Measurements from ENCODE around the gene PRR33. TPM values are rescaled to one million over a fixed set of nuclear protein-coding genes. Genes with fewer than 3 reads are reported as not detected.
A peak's percentile ranks its signal among the peaks of the same experiment; 100 is the strongest.

PRR33 gene
- polyA plus RNA-seq, 2 of the 4 experiments (the other 2 are of a cell fraction) = not detected

GRCh38 chr11:1868056-1868635, 23.5 kb downstream of the PRR33 start (continued):
- no peak for TF ChIP-seq KDM1A (IDR thresholded peaks at IDR 0.05; ENCODE audit: low read depth)
- TF ChIP-seq FOXS1 (CRISPR knock-in tag; IDR thresholded peaks at IDR 0.05) = no peak
- TF ChIP-seq ZC3H11A (IDR thresholded peaks at IDR 0.05) = no peak
- TF ChIP-seq MAZ (IDR thresholded peaks at IDR 0.05; ENCODE audit: borderline replicate concordance, low read depth, low read length) = no peak
- no peak for TF ChIP-seq EHF (CRISPR knock-in tag; IDR thresholded peaks at IDR 0.05)

GRCh38 chr11:1867381-1867780, 24.3 kb downstream of the PRR33 start:
- H3K4me2 ChIP-seq = no peak overlapping the region
- 47% methylated on average over 6 of the region's 8 CpGs for WGBS (ENCODE audit: missing lambda C conversion rate)
- H3K4me1 ChIP-seq = peaks cover 45% of the 10 kb centered on the region
- POLR2A ChIA-PET = no interaction called here
- H3K27ac ChIP-seq = peak overlapping the region in 1 of 2 experiments; percentile 94; a peak in 1 of 6 replicates
- no peak for FAIRE-seq
- DNase-seq (ENCODE audit: low read depth in 1 of 2, low spot score in 1 of 2) = no peak
- TF ChIP-seq ZFP36 (IDR thresholded peaks at IDR 0.05; ENCODE audit: borderline replicate concordance, partially characterized antibody) (no peak), EHF (CRISPR knock-in tag; IDR thresholded peaks at IDR 0.05) (no peak), USF2 (IDR thresholded peaks at IDR 0.05) (no peak), ZSCAN20 (CRISPR knock-in tag; IDR thresholded peaks at IDR 0.05) (no peak), EP300 (IDR thresholded peaks at IDR 0.05) (no peak), CEBPB (IDR thresholded peaks at IDR 0.05) (no peak), SREBF2 (IDR thresholded peaks at IDR 0.05) (no peak), HOXB5 (CRISPR knock-in tag; IDR thresholded peaks at IDR 0.05) (no peak), CBX8 (IDR thresholded peaks at IDR 0.05) (no peak), TFCP2L1 (CRISPR knock-in tag; IDR thresholded peaks at IDR 0.05) (no peak), KDM1A (IDR thresholded peaks at IDR 0.05; ENCODE audit: low read depth) (no peak)
- H3K9me3 ChIP-seq = no peaks in the 10 kb centered on the region
- CTCF ChIA-PET = interaction anchor here (0.9 to 3.5 kb wide), 7 partner anchors 9 to 289 kb away, joined by 3 to 19 read pairs (median 7); partner anchors contain the start of gene LSP1
- ATAC-seq = no peak
- no peak overlapping the region for H3K4me3 ChIP-seq

GRCh38 chr11:1866776-1867175, 24.9 kb downstream of the PRR33 start:
- no peak for DNase-seq (ENCODE audit: low read depth in 1 of 2, low spot score in 1 of 2)
- no peaks in the 10 kb centered on the region for H3K9me3 ChIP-seq
- no peak for ATAC-seq
- ChIA-PET POLR2A (no interaction called here), CTCF (interaction anchor here (0.9 to 3.5 kb wide), 10 partner anchors 10 to 289 kb away, joined by 3 to 19 read pairs (median 6); partner anchors contain the start of gene LSP1)
- TF ChIP-seq TP53 (CRISPR knock-in tag; IDR thresholded peaks at IDR 0.05) (no peak), EHF (CRISPR knock-in tag; IDR thresholded peaks at IDR 0.05) (no peak), KDM5A (IDR thresholded peaks at IDR 0.05) (no peak), CEBPB (IDR thresholded peaks at IDR 0.05) (no peak), RNF2 (IDR thresholded peaks at IDR 0.05; ENCODE audit: borderline replicate concordance, low read depth) (no peak), MYC (IDR thresholded peaks at IDR 0.05; ENCODE audit: borderline replicate concordance, low read length) (no peak), FOSB (CRISPR knock-in tag; IDR thresholded peaks at IDR 0.05) (no peak), PHF8 (IDR thresholded peaks at IDR 0.05; ENCODE audit: borderline replicate concordance, low read depth) (no peak), ZNF302 (CRISPR knock-in tag; IDR thresholded peaks at IDR 0.05) (no peak), FOSL2 (IDR thresholded peaks at IDR 0.05) (no peak), FOSL2 (CRISPR knock-in tag; IDR thresholded peaks at IDR 0.05) (no peak), EP300 (IDR thresholded peaks at IDR 0.05) (no peak), NPAS2 (CRISPR knock-in tag; IDR thresholded peaks at IDR 0.05; ENCODE audit: borderline replicate concordance) (no peak), HDAC2 (IDR thresholded peaks at IDR 0.05) (no peak)
- H3K4me1 ChIP-seq = peaks cover 49% of the 10 kb centered on the region
- 88% methylated on average over 8 of the region's 15 CpGs for WGBS (ENCODE audit: missing lambda C conversion rate)
- no peak overlapping the region for H3K4me3 ChIP-seq
- peak overlapping the region in 1 of 2 experiments; percentile 94; a peak in 2 of 6 replicates for H3K27ac ChIP-seq
- FAIRE-seq = no peak
- H3K4me2 ChIP-seq = no peak overlapping the region

Data from A549 (cell line).